COLO668 (cell line): ENCODE measurements around the gene TAF1B.

ENCODE experiments used
- DNase-seq: peaks from one replicate; lab custom pipeline; 2025; ENCODE audit not compliant: unreplicated experiment; lab: John Stamatoyannopoulos, UW

The TAF1B gene

DNA sequence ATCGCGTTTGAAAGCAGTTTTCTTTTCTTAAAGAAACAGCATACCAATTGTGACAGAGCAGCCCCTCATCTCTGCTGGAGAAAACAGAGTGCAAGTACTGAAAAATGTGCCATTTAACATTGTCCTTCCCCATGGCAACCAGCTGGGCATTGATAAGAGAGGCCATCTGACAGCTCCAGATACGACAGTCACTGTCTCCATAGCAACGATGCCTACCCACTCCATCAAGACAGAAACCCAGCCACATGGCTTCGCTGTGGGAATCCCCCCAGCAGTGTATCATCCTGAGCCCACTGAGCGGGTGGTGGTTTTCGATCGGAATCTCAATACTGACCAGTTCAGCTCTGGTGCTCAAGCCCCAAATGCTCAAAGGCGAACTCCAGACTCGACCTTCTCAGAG lies 117.7 kb downstream of the TAF1B start:
- DNase-seq = no peak

DNA sequence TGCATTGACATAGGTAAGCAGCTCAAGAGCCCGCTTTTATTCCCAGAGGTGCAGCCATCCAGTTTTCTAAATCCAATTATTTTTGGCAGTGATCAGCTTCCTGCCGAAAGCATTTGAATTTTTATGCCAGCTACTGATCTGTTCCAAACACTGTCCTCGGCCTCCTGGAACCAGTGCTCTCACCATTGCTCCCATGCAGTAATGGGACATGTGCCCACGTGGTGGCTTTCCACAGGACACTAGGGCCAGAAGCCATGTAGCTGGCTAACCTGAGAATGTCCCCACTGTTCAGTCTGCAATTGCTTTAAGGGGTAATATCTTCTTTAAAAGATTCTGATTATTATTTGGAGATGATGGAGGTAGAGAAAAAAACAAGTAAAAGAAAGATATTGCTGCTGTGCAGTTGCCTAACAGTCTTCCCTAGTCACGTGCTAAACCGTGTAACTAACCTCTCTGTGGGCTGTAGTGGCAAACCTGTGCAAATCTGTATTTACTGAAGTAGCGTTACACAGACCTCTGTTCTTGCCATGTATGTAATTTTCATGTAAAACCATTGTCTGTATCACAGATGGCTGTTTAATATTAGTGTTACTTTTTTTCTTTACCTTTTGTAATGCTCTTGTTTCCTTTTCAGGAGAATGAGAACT lies 121.2 kb downstream of the TAF1B start:
- no peak for DNase-seq

- DNase-seq = no peak
These were observed 122.0 kb downstream of the TAF1B start for GRCh38 chr2:9965119-9965822.

- no peak for DNase-seq
These were observed 123.3 kb downstream of the TAF1B start for GRCh38 chr2:9966491-9967022.

DNA sequence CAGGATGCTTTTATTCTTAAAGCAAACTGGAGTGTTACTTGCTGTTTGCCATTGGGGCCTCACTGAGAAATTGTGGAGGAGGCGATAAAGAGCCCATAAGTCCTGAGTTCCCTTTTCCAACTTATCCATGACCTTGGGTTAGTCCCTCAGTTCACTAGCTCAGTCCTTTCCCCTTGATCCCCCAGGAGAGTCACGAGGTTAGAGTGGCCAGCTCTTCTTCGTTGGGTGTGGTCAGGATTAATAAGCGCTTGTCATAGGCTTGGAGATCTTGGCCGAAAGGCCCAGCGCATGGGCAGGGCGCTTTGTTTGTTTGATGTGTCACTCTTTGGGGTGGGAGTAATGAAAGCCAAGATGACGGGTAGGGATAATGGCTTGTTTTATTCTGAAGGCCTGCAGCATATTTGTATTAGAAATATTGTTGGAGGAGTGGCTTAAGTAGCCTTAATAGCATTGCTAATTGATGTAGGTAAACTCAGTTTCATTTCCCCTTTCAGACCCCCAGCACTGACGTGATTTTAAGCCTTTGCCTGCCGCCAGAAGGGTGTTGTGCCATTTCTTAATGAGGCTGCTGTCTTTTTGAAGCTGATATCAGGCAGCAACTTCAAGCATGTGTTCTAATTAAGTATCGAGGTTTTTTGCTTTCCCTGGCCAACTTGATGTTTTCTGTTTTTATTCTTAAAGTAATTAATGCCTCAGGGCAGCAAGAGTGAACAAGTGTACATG lies 123.9 kb downstream of the TAF1B start:
- no peak for DNase-seq

- DNase-seq = no peak
These were observed 125.6 kb downstream of the TAF1B start for GRCh38 chr2:9968553-9969497.

DNA sequence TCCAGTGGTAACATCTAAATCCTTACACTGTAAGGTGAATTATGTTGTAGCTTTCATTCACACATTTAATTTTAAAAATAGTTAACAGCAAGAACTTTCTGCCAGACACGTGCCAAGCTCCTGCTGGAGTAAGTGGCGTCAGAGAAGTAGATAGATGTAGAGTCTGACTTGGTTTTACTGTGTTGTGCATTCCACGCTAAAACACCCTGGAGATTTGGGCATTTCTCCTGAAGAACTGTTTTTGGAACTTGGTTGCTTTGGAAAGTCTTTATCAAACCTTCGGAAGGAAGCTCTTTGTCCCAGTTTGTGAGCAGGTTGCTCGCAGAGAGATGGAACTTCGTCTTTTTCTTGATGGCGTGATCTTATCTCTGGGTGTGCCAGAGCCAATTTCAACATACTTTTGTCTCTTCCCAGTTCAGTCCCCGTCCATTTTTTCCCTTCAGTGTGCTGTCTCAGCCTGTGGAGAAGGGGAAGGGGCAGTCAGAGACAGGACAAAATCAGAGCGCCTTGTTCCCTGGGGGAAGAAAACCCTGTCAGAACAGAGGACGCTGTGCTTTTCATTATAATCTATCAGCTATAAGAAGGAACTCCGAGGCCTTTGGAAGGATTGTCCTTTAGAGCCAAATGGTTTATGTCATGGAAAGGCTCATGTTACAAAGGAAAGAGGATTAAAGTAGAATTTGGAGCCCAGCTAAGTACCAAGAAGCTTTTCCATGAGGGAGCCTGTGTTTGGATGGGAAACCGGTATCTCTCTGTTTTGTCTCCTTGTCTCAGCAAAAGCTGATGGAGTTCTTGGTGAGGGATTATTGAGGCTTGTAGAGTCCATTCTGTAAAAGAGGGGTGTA lies 127.1 kb downstream of the TAF1B start:
- no peak for DNase-seq

DNA sequence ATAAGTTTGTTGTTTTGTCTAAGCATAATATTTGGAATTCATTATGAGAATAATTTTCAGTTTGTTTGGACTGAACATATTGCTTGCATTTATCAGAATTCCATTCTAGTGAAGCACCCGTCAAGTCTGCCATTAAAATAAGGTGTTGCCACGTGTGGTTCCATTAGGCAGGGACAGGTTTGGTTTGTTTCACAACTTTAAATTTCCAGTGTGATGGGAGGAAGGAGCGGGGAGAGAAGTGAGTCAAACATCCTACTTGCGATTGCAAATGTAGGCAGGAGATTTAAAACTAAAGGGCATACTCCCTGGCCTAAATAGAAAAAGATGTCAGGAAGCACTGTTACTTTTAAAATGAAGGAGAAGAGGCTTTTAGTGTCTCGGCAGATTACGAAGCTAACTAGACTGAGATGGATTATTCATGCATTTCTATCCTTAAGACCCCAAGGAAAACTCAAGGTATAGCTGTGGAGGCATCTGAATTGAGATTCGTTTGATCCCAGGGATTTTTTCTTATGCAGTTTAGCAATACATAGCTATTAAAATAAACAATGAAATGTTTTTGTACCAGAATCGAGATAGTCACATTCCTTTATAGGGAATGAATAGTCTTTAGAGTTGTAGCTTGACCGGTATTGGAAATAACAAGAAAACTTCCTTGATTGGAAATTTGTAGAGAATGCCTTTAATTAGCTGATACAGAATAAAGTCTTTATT lies 128.0 kb downstream of the TAF1B start:
- no peak for DNase-seq

DNA sequence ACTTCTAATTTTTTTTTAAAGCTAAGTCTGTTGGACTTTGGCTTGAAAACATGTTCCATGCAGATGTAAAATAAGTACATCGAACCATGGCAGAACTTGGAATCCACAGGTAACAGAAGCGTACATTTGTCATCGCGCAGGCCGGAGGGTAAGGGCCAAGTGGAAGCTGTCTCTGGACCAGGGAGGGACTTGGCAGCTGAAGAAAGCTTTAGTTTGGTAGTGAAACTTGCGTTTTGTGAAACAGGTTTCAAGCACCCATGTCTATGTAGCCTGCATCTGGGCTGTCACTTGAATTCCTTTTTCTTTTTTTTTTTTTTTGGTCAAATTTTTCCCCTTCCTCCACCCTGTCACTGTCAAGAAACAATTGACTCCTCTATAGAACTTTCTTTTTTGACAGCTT lies 128.6 kb downstream of the TAF1B start:
- DNase-seq = no peak

DNA sequence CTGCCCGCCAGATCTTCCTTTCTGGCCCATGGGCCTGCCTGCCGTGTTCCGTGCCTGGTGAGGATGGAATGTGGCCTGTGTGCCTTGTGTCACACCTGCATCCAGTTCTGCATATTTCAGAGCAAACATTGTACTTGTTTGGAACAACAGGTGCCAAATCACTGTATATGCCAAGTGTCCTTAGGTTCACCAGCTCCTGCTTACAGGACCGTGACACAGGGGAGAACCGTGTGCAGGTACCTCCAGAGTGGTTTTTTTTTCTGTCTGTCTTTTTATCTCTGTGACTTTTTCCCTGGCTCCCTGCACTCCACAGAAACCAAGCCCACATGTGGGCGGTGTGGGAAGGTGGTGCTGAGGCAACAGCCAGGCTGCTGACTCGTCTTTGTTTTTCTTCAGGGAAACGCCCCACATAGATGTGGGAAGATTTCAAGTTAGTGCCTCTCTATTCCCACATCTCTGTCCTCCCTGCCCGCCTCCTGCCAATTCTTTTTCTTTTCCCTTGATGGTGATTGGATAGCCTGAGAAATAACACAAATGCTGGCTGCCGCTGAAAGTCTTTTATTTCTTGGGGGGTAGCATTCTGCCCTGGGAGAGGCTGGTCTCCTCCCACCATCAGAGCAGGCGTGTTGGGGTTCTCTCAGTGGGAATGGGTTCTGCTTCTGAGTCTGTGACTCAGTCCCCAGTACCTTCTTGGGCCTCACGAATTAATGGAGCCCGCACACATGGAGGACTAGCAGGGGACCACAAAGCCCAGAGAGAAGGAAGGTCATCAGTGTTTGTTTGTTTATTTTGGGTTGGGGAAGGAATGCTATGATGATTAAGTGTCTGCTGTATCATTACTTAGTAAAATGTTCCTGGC lies 129.6 kb downstream of the TAF1B start:
- no peak for DNase-seq

- no peak for DNase-seq
These were observed 130.4 kb downstream of the TAF1B start for GRCh38 chr2:9973690-9974089.

GRCh38 chr2:9974343-9974742 lies 131.1 kb downstream of the TAF1B start:
- DNase-seq = no peak

DNA sequence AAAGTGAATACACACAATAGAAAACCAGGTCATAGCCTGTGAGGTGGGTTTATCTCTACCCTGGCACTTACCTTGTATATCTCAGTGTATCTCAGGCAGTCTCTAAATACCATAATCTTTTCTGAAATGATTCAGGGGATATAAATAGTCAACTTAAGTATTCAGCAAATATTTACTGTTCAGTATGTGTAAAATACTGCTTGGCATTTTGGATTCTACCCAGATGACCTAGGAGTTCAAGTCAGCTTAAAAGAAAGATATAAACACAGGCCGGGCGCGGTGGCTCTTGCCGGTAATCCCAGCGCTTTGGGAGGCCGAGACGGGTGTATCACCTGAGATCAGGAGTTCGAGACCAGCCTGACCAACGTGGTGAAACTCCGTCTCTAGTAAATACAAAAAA lies 132.1 kb downstream of the TAF1B start:
- no peak for DNase-seq

DNA sequence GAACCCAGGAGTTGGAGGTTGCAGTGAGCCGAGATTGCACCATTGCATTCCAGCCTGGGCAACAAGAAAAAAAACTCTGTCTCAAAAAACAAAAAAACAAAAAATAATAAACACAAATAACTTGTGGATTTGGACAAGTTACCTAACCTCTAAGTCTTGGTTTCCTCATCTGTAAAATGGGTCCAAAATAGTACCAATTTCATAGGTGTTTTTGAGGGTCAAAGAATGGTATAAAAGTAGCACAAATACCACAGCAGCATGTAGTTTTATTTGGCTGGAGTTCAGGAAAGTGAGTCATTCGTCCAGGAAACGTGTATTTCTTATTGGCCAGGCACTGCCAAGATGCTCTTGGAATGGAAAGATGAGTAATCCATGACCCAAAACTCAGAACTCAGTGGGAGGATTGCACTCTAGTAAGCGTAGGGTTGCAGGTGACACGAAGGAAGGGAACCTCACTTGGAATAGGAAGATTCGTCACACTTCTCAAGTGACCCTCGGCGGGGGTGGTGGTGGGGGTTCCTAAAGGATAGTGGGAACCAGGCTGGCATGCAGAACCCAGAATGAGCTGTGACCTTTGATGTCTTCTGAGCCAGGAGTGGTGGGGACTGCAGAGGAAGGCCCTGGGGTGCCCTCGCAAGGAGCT lies 132.7 kb downstream of the TAF1B start:
- DNase-seq = no peak

GRCh38 chr2:9979977-9980376 lies 136.7 kb downstream of the TAF1B start:
- no peak for DNase-seq

GRCh38 chr2:9980520-9980919 lies 137.2 kb downstream of the TAF1B start:
- no peak for DNase-seq

- no peak for DNase-seq
These were observed 138.4 kb downstream of the TAF1B start for GRCh38 chr2:9981655-9982054.

DNA sequence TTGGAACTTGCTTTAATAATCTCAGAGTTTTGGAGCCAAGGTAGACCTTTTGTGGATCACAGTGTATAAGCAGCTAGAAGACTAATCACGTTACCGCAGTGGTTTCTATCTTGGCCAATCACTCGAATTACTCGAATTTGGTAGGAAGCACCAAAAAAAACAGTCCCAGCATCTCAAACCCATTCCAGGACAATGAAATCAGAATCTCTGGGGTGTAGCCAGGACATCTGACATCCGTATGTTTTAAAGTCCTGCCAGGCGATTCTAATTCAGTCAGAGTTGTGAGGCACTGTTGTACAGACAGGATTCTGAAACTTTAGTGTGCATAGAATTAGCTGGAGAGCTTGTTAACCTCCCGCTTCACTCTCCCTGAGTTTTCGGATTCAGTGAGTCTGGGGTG lies 139.0 kb downstream of the TAF1B start:
- DNase-seq = no peak
